Measurements from ENCODE around the gene PRDM2. TPM values are rescaled to one million over a fixed set of nuclear protein-coding genes. Genes with fewer than 3 reads are reported as not detected.

The PRDM2 gene
- total RNA-seq, 2 donors from 2014 or later: 27.8 to 38.9 TPM

- DNase-seq (ENCODE audit: low spot score): no peak
- 88% methylated on average over 2 of the region's 2 CpGs for WGBS
- H3K4me3 ChIP-seq: no peak overlapping the region
- no peak overlapping the region for H3K27ac ChIP-seq
- no peak for TF ChIP-seq POLR2A (IDR thresholded peaks at IDR 0.05)
- TF ChIP-seq CTCF (IDR thresholded peaks at IDR 0.05): no peak
- no peak for TF ChIP-seq POLR2AphosphoS5 (IDR thresholded peaks at IDR 0.05)
- H3K36me3 ChIP-seq: no peaks in the 10 kb centered on the region
- H3K9me3 ChIP-seq: no peaks in the 10 kb centered on the region
- no peaks in the 10 kb centered on the region for H3K27me3 ChIP-seq (replicated peaks; ENCODE audit: insufficient read depth)
- intact Hi-C loops (cut with DNase I): no loop called here
- no peaks in the 10 kb centered on the region for H3K4me1 ChIP-seq (replicated peaks)
Measured at GRCh38 chr1:13851726-13852125, 151.7 kb downstream of the PRDM2 start.

- Histone ChIP-seq H3K4me3 (no peak overlapping the region), H3K27ac (no peak overlapping the region), H3K36me3 (no peaks in the 10 kb centered on the region), H3K27me3 (replicated peaks; ENCODE audit: insufficient read depth) (no peaks in the 10 kb centered on the region), H3K4me1 (replicated peaks) (no peaks in the 10 kb centered on the region), H3K9me3 (no peaks in the 10 kb centered on the region)
- 100% methylated on average over 1 of the region's 1 CpG for WGBS
- intact Hi-C loops (cut with DNase I): no loop called here
- DNase-seq (ENCODE audit: low spot score): no peak
- no peak for TF ChIP-seq POLR2AphosphoS5 (IDR thresholded peaks at IDR 0.05)
- TF ChIP-seq POLR2A (IDR thresholded peaks at IDR 0.05): no peak
- TF ChIP-seq CTCF (IDR thresholded peaks at IDR 0.05): no peak
Measured at GRCh38 chr1:13855554-13855953, 155.6 kb downstream of the PRDM2 start.

GRCh38 chr1:13860031-13860430, 160.0 kb downstream of the PRDM2 start:
- intact Hi-C loops (cut with DNase I): no loop called here

GRCh38 chr1:13864760-13865159, 164.8 kb downstream of the PRDM2 start:
- DNase-seq (ENCODE audit: low spot score): no peak
- H3K27me3 ChIP-seq (replicated peaks; ENCODE audit: insufficient read depth): no peaks in the 10 kb centered on the region
- no peak overlapping the region for H3K27ac ChIP-seq
- intact Hi-C loops (cut with DNase I): no loop called here
- no peaks in the 10 kb centered on the region for H3K9me3 ChIP-seq
- no peaks in the 10 kb centered on the region for H3K36me3 ChIP-seq
- WGBS: 85% methylated on average over 5 of the region's 5 CpGs
- H3K4me3 ChIP-seq: no peak overlapping the region
- no peak for TF ChIP-seq POLR2AphosphoS5 (IDR thresholded peaks at IDR 0.05)
- no peak for TF ChIP-seq CTCF (IDR thresholded peaks at IDR 0.05)
- no peak for TF ChIP-seq POLR2A (IDR thresholded peaks at IDR 0.05)
- H3K4me1 ChIP-seq (replicated peaks): no peaks in the 10 kb centered on the region

More at GRCh38 chr1:13860031-13860430, 160.0 kb downstream of the PRDM2 start:
- Histone ChIP-seq H3K27me3 (replicated peaks; ENCODE audit: insufficient read depth) (no peaks in the 10 kb centered on the region), H3K9me3 (no peaks in the 10 kb centered on the region), H3K36me3 (no peaks in the 10 kb centered on the region), H3K4me1 (replicated peaks) (no peaks in the 10 kb centered on the region), H3K27ac (no peak overlapping the region), H3K4me3 (no peak overlapping the region)
- DNase-seq (ENCODE audit: low spot score): peak; percentile 5
- no peak for TF ChIP-seq POLR2AphosphoS5 (IDR thresholded peaks at IDR 0.05)
- TF ChIP-seq CTCF (IDR thresholded peaks at IDR 0.05): no peak
- TF ChIP-seq POLR2A (IDR thresholded peaks at IDR 0.05): no peak
- WGBS: 30% methylated on average over 2 of the region's 2 CpGs

- Histone ChIP-seq H3K27me3 (replicated peaks; ENCODE audit: insufficient read depth) (no peaks in the 10 kb centered on the region), H3K4me3 (no peak overlapping the region), H3K36me3 (no peaks in the 10 kb centered on the region), H3K9me3 (no peaks in the 10 kb centered on the region), H3K4me1 (replicated peaks) (no peaks in the 10 kb centered on the region), H3K27ac (no peak overlapping the region)
- intact Hi-C loops (cut with DNase I): no loop called here
- TF ChIP-seq CTCF (IDR thresholded peaks at IDR 0.05): no peak
- no peak for TF ChIP-seq POLR2A (IDR thresholded peaks at IDR 0.05)
- no peak for TF ChIP-seq POLR2AphosphoS5 (IDR thresholded peaks at IDR 0.05)
- DNase-seq (ENCODE audit: low spot score): no peak
- WGBS: 58% methylated on average over 3 of the region's 3 CpGs
Measured at GRCh38 chr1:13865851-13866250, 165.9 kb downstream of the PRDM2 start.
